Adrenal gland (tissue), 5 donors: ENCODE results near the gene SPAG16.

Source experiments
- POLR2A ChIP-seq, 2 donors: fragments of 450-650 bp; IDR thresholded peaks; one replicate each; pipeline ENCODE4 v1.6.1; 2017; ENCODE audit warnings: antibody characterized with exemption in 2 of 2, mild to moderate bottlenecking in 2 of 2, moderate library complexity in 1 of 2
- TF ChIP-seq, protein P1 (sequence below), 6 experiments: fragments of 450-650 bp in 4 of 6; fragments of 200-600 bp in 2 of 6; sonication (generic) in 1 of 6; IDR thresholded peaks; 1 replicate in 5 of 6; 2 replicates in 1 of 6; pipeline versions ENCODE4 v1.5.1 to v1.8.0; 2016 to 2021; ENCODE audit warnings: antibody characterized with exemption in 6 of 6, mild to moderate bottlenecking in 2 of 6, moderate library complexity in 1 of 6
- donor health status: DM: no; HTN: no; CAD: no.

- TF ChIP-seq, protein P1, sequence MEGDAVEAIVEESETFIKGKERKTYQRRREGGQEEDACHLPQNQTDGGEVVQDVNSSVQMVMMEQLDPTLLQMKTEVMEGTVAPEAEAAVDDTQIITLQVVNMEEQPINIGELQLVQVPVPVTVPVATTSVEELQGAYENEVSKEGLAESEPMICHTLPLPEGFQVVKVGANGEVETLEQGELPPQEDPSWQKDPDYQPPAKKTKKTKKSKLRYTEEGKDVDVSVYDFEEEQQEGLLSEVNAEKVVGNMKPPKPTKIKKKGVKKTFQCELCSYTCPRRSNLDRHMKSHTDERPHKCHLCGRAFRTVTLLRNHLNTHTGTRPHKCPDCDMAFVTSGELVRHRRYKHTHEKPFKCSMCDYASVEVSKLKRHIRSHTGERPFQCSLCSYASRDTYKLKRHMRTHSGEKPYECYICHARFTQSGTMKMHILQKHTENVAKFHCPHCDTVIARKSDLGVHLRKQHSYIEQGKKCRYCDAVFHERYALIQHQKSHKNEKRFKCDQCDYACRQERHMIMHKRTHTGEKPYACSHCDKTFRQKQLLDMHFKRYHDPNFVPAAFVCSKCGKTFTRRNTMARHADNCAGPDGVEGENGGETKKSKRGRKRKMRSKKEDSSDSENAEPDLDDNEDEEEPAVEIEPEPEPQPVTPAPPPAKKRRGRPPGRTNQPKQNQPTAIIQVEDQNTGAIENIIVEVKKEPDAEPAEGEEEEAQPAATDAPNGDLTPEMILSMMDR (IDR thresholded peaks at IDR 0.05), result no peak
- TF ChIP-seq POLR2A (IDR thresholded peaks at IDR 0.05), result no peak
Observed at GRCh38 chr2:214226061-214226460, 941.8 kb downstream of the SPAG16 start.
